SJSA1 (cell line): ENCODE data around the gene ZEB2. TPM values are rescaled to one million over a fixed set of nuclear protein-coding genes. Genes with fewer than 3 reads are reported as not detected.

Source experiments
- DNase-seq, 2 experiments: peaks; one replicate each; pipeline ENCODE4 v3.0.0-alpha.2; 2015 to 2020; ENCODE audit warnings: low spot score in 2 of 2, low read depth in 1 of 2
- H3K27ac ChIP-seq: fragments of 250-450 bp; sonication (Bioruptor Pico); 2 replicates; pipeline ENCODE4 v1.5.1; 2020; ENCODE audit warnings: mild to moderate bottlenecking, moderate library complexity
- H3K27me3 ChIP-seq: fragments of 250-450 bp; sonication (Bioruptor Pico); replicated peaks from 2 replicates; pipeline ENCODE4 v1.5.1; 2020; ENCODE audit warnings: mild to moderate bottlenecking, moderate library complexity
- H3K36me3 ChIP-seq: fragments of 250-450 bp; sonication (Bioruptor Pico); 2 replicates; pipeline ENCODE4 v1.5.1; 2020; ENCODE audit warnings: mild to moderate bottlenecking
- H3K4me1 ChIP-seq: fragments of 250-450 bp; sonication (Bioruptor Pico); replicated peaks from 2 replicates; pipeline ENCODE4 v1.6.1; 2021; ENCODE audit warnings: mild to moderate bottlenecking
- H3K4me3 ChIP-seq: fragments of 250-450 bp; sonication (Bioruptor Pico); 2 replicates; pipeline ENCODE4 v1.5.1; 2020; ENCODE audit warnings: mild to moderate bottlenecking
- H3K9me3 ChIP-seq: fragments of 250-450 bp; sonication (Bioruptor Pico); replicated peaks from 2 replicates; pipeline ENCODE4 v1.5.1; 2020; ENCODE audit warnings: mild to moderate bottlenecking
- total RNA-seq: library from RNA; depleted of rRNA; stranded (reverse); fragments of >200 nt; shearing (Covaris generic); gene quantifications from 2 replicates; pipeline ENCODE4 v1.2.3, GENCODE V29; 2014

ZEB2 gene
- total RNA-seq, 1 experiment from 2014 or later = 48.0 TPM

DNA sequence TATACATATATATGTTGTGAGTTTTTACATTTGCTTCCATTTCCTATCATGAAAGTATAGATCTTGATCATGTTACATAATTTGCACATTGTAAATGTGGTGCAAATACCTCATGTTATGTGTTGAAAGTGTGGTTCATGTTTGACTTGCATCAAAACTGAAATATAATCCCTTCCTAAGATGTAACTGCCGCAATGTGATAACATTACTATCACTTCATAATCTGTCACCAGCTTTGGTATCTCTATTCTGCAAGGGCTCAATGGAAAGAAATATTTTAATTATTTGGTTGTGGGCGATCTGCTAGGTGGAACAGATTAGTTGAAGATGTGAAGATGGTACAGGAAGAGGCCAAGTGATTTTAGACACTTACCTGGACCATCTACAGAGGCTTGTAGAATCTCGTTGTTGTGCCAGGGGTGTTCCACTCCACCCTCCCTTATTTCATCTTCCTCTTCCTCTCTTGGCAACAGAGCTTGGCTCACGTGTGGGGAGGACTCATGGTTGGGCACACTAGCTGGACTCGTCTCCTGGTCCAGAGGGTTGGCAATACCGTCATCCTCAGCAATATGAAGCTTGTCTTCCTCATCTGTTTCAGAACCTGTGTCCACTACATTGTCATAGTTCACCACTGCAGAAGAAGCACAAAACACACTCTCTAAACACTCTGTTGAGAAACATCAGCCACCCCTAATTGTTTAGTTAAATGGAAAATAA is 90.4 kb downstream of the ZEB2 start:
- Histone ChIP-seq H3K27me3 (no peaks in the 10 kb centered on the region), H3K4me1 (peaks cover 59% of the 10 kb centered on the region), H3K4me3 (no peak overlapping the region), H3K36me3 (peaks cover 20% of the 10 kb centered on the region), H3K9me3 (no peaks in the 10 kb centered on the region), H3K27ac (peak overlapping the region; percentile 78)
- DNase-seq = no peak

DNA sequence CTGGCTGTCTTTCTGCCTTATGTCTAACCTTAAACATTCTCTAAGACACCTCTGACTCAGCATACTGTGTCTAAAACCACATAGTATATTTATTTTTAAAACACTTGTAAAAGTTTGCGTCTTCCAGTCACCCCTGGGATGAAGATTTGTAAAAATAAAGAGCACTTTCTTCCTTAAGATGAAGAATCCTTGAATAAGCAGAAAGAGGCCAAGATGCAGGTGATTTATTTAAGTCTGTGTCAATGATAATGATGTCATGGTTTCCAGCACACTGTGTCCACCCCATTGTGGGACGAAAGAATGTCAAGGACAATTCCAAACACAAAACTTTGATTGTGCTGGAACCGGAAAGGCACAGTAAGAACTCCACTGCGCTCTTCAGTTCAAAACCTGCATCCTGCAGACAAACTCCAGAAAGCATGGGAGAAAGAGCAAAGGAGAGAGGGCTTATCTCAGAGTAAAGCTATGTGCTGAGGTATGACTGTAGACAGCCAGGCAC is 92.9 kb downstream of the ZEB2 start:
- H3K4me1 ChIP-seq = peaks cover 44% of the 10 kb centered on the region
- H3K27ac ChIP-seq = peak overlapping the region; percentile 58
- H3K36me3 ChIP-seq = peaks cover 23% of the 10 kb centered on the region
- H3K9me3 ChIP-seq = no peaks in the 10 kb centered on the region
- H3K4me3 ChIP-seq = no peak overlapping the region
- H3K27me3 ChIP-seq = no peaks in the 10 kb centered on the region
- peak; percentile 77 to 92 for DNase-seq

DNA sequence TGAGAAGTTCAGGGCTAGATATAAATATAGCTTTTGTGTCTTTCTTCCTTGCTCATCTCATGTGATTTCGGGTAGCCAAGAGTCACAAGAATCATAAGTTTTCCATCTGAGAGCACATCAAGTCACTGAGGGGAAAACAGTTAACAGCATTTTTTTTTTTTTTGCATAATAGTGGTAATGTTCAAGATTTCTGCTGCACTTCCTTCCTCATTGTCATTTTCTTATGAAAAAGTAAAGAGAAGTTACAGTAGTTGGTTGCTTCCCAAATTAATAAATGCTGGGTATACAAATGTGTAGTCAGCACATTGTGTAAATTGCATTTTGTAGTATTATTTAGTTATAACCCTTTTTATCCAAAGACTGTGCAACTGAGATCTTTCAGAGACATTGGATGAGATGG is 93.6 kb downstream of the ZEB2 start:
- Histone ChIP-seq H3K4me1 (peaks cover 41% of the 10 kb centered on the region), H3K4me3 (no peak overlapping the region), H3K36me3 (peaks cover 27% of the 10 kb centered on the region), H3K27ac (peak overlapping the region; percentile 58), H3K9me3 (no peaks in the 10 kb centered on the region), H3K27me3 (no peaks in the 10 kb centered on the region)
- DNase-seq = no peak

DNA sequence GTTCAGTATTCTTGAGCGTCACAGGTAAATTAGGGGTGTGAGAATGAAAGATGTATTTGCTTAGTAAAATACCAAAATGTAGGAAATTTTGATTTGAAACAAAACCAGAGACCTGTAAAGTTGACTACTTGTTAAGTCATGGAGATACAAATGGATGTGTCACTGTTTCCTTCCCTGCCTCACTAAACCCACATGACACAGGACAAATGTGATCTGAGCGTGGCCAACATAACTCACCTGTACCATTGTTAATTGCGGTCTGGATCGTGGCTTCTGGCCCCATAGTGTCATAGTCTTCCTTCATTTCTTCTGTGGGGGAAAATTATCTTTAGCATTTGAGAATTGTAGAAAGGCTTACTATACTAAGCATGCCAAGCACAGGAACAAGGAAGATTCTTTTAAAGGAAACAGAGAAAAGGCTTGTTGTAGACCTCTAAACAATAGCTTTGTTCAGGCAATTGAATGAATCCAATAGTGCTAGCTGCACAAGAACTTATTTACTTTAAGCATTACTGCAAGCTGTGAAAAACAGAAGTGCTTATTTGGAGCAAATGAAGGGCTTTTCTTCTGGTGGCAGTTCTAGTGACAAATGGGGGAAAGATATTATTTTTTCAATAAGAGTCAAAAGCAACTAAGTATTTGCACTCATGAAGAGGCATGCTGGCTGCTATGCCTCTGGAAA is 95.2 kb downstream of the ZEB2 start:
- Histone ChIP-seq H3K4me1 (peaks cover 25% of the 10 kb centered on the region), H3K36me3 (peaks cover 30% of the 10 kb centered on the region)

GRCh38 chr2:144421606-144422510 is 98.1 kb downstream of the ZEB2 start:
- no peaks in the 10 kb centered on the region for H3K9me3 ChIP-seq
- H3K27me3 ChIP-seq = no peaks in the 10 kb centered on the region
- no peak overlapping the region for H3K27ac ChIP-seq
- no peak overlapping the region for H3K4me3 ChIP-seq
- H3K4me1 ChIP-seq = peaks cover 16% of the 10 kb centered on the region
- DNase-seq = no peak
- peaks cover 26% of the 10 kb centered on the region for H3K36me3 ChIP-seq

More for the DNA sequence above, 95.2 kb downstream of the ZEB2 start:
- Histone ChIP-seq H3K27ac (no peak overlapping the region), H3K27me3 (no peaks in the 10 kb centered on the region), H3K4me3 (no peak overlapping the region), H3K9me3 (no peaks in the 10 kb centered on the region)
- no peak for DNase-seq

DNA sequence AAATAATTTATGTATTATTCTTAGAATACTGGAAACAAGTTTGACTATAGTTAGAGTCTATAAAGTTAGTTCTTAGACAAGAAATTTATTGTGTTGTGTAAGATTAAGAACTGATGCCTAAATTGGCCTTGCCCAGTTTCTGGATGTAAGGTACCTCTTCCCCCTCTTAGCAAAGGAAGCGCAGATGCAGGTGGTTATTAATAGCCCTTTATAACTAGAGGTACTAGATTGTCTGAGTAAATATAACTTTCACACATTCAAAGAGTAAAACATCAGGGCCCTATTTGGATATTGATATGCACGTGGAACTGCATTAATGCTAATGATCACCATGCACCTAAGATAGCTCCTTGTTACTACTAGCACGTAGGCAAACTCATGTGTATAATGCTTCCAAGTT is 100.7 kb downstream of the ZEB2 start:
- Histone ChIP-seq H3K9me3 (no peaks in the 10 kb centered on the region), H3K27ac (no peak overlapping the region), H3K4me3 (no peak overlapping the region), H3K36me3 (peaks cover 23% of the 10 kb centered on the region), H3K27me3 (no peaks in the 10 kb centered on the region), H3K4me1 (no peaks in the 10 kb centered on the region)
- DNase-seq = no peak

DNA sequence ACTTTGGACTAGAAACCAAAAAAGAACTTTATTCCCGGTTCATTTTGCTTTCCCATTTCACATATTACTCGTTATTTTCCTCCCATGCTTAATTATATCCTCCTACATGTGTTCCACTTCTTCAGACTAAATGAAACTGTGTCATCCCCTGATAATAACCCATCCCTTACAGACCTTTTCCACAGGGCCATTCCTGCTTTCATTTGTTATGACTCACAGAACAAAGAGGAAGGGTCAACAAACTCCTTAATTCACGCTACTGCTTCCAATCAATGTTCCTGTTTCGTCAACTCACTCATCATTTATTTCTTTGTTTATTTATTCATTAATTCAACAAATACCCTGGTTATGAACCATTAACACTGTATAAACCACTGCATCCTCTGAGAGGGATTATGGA is 104.5 kb downstream of the ZEB2 start:
- H3K27ac ChIP-seq = no peak overlapping the region
- no peaks in the 10 kb centered on the region for H3K4me1 ChIP-seq
- no peak for DNase-seq
- no peak overlapping the region for H3K4me3 ChIP-seq
- H3K36me3 ChIP-seq = peaks cover 25% of the 10 kb centered on the region
- no peaks in the 10 kb centered on the region for H3K9me3 ChIP-seq
- H3K27me3 ChIP-seq = no peaks in the 10 kb centered on the region

DNA sequence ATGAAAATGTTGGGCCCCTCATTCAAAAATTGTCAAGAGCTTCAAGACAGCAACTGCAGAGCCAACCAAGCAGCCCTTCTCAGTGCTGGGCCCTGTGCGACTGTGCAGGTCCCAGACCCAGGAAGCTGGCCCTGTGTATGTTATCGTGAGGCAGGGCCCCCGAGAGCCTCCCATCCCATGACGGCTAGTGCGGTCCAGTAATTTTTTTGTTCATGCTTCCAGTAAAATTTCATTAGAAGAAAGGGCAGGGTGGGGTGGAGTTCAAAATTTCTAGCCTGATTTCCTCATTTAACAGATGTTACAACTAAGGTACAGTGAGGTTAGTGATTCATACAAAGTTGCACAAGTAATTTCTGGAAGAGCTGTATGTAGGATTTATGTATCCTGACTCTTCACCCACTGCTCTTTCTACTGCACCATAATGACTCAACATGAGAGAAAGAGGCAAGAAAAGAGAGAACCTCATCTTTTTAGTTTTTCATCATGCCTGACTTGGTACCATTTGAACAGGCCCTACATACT is 105.5 kb downstream of the ZEB2 start:
- Histone ChIP-seq H3K4me1 (no peaks in the 10 kb centered on the region), H3K4me3 (no peak overlapping the region), H3K9me3 (no peaks in the 10 kb centered on the region), H3K36me3 (peaks cover 23% of the 10 kb centered on the region), H3K27me3 (no peaks in the 10 kb centered on the region), H3K27ac (no peak overlapping the region)
- no peak for DNase-seq

DNA sequence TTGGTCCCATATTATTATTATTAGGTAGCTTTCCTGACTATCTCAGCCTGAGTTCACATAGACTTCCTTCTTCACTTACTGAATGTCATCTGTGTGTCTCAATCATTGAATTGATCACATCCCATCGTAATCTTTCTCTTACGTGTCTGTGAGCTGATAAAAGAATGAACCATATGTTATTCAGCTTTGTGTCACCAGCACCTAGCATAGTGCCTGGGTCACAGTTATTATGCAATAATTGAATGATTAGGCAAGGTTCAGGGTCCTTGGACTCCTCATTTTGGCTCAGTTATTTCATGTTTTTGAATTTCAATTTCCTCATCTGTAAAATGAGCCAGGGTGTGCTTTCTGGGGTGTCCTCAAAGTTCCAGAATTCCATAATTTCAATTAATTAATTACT is 107.2 kb downstream of the ZEB2 start:
- no peak for DNase-seq
- H3K9me3 ChIP-seq = no peaks in the 10 kb centered on the region
- H3K27me3 ChIP-seq = no peaks in the 10 kb centered on the region
- no peaks in the 10 kb centered on the region for H3K4me1 ChIP-seq
- H3K36me3 ChIP-seq = peaks cover 23% of the 10 kb centered on the region
- H3K4me3 ChIP-seq = no peak overlapping the region
- H3K27ac ChIP-seq = no peak overlapping the region

- H3K36me3 ChIP-seq = peaks cover 17% of the 10 kb centered on the region; the same call in 1 of the 2 replicates
Observed at GRCh38 chr2:144411473-144411872, 108.4 kb downstream of the ZEB2 start.

GRCh38 chr2:144409241-144409640 is 110.7 kb downstream of the ZEB2 start:
- no peak overlapping the region for H3K27ac ChIP-seq
- H3K36me3 ChIP-seq = peaks cover 23% of the 10 kb centered on the region; the same call in 1 of the 2 replicates
- H3K9me3 ChIP-seq = no peaks in the 10 kb centered on the region
- H3K27me3 ChIP-seq = no peaks in the 10 kb centered on the region
- DNase-seq = no peak
- no peak overlapping the region for H3K4me3 ChIP-seq
- no peaks in the 10 kb centered on the region for H3K4me1 ChIP-seq

More at GRCh38 chr2:144411473-144411872, 108.4 kb downstream of the ZEB2 start:
- H3K27me3 ChIP-seq = no peaks in the 10 kb centered on the region
- no peak overlapping the region for H3K27ac ChIP-seq
- H3K4me1 ChIP-seq = no peaks in the 10 kb centered on the region
- DNase-seq = no peak
- H3K9me3 ChIP-seq = no peaks in the 10 kb centered on the region
- H3K4me3 ChIP-seq = no peak overlapping the region

- Histone ChIP-seq H3K9me3 (no peaks in the 10 kb centered on the region), H3K4me3 (no peak overlapping the region), H3K36me3 (peaks cover 27% of the 10 kb centered on the region), H3K27ac (no peak overlapping the region), H3K4me1 (peaks cover 3% of the 10 kb centered on the region), H3K27me3 (no peaks in the 10 kb centered on the region)
- DNase-seq = no peak
Observed at GRCh38 chr2:144407262-144407661, 112.7 kb downstream of the ZEB2 start.

DNA sequence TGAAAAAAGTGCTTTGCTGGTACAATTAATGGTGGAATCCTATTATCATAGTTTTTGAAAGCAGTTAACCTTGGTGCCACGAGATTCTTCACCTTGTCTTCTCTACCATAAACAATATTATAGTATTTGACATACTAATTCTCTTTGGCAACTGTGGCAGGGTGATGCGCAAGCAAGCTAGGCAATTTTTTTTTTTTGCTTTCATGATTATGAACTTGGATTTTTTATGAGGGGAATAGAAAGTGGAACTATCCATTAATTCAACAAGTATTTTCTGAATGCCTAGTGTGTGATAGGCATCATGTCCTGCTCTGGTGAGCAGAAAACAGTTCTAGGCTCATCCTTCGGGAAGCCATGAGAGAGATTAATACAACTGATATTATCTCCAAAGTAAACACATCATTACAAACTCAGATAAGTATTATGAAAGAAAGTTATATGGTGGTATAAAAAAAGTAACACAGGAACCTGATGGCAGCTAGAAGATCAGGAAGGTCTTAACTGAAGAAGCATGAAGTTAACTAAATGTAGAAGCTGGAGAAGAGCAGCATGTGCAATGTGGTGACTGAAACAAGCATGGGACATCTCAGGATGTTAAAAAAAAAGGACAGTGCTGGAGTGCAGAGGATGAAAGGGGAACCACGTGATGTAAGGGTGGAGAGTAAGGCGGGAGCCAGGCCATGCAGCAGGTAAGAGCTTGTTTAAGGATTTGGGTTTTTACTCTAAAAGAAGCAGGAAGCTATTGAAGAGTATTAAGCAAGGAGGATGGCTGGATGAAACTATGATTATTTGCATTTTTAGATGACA is 113.7 kb downstream of the ZEB2 start:
- Histone ChIP-seq H3K4me3 (no peak overlapping the region), H3K27ac (no peak overlapping the region)

More for the DNA sequence above, 113.7 kb downstream of the ZEB2 start:
- H3K27me3 ChIP-seq = no peaks in the 10 kb centered on the region
- peaks cover 8% of the 10 kb centered on the region for H3K4me1 ChIP-seq
- DNase-seq = no peak
- peaks cover 35% of the 10 kb centered on the region for H3K36me3 ChIP-seq
- no peaks in the 10 kb centered on the region for H3K9me3 ChIP-seq
